Measurements from ENCODE around the gene KCNIP1. TPM values are rescaled to one million over a fixed set of nuclear protein-coding genes. Genes with fewer than 3 reads are reported as not detected.

KCNIP1 gene
- total RNA-seq, 1 donor from 2014 or later, result 5.3 TPM

DNA sequence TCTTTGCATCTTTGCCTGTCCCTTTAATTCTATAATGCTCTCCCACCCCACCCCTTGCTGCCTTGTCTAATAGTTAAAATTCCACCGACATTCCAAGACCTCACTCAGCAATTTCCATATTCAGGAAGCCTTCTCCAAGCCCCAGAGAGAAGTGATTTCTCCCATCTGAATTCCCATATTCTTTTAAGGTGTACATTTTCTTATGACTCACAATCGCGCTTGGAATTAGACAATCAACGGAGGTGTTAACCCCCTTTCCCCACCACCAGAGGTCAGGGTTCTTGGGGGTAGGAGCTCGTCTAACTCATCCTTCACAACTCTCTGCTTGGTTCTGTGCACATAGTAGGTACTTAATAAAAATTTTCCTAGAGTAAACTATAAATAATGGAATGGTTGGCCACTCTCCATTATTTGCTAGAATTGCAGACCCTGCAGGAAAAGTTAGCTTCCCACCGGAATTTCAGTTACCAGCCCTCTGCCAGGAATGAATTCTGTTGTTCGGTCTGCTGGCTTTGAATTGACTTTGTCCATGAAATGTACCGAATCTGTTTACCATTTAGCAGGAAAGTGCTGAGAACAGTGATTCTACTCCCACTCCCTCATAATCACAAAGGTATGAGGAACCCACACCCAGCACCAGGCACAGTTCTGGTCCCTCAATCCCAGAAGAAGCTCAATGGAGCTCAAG, 5.0 kb downstream of the KCNIP1 start:
- H3K36me3 Mint-ChIP-seq, result no peaks in the 10 kb centered on the region
- no peak for DNase-seq (ENCODE audit: extremely low spot score, unreplicated experiment)
- H3K27me3 Mint-ChIP-seq, result peaks cover 30% of the 10 kb centered on the region
- H3K9me3 Mint-ChIP-seq, result no peaks in the 10 kb centered on the region
- no peak overlapping the region for H3K27ac Mint-ChIP-seq
- H3K4me3 Mint-ChIP-seq, result no peak overlapping the region
- H3K4me1 Mint-ChIP-seq (ENCODE audit: unreplicated experiment), result peaks cover 13% of the 10 kb centered on the region
- TF ChIP-seq, protein P1, sequence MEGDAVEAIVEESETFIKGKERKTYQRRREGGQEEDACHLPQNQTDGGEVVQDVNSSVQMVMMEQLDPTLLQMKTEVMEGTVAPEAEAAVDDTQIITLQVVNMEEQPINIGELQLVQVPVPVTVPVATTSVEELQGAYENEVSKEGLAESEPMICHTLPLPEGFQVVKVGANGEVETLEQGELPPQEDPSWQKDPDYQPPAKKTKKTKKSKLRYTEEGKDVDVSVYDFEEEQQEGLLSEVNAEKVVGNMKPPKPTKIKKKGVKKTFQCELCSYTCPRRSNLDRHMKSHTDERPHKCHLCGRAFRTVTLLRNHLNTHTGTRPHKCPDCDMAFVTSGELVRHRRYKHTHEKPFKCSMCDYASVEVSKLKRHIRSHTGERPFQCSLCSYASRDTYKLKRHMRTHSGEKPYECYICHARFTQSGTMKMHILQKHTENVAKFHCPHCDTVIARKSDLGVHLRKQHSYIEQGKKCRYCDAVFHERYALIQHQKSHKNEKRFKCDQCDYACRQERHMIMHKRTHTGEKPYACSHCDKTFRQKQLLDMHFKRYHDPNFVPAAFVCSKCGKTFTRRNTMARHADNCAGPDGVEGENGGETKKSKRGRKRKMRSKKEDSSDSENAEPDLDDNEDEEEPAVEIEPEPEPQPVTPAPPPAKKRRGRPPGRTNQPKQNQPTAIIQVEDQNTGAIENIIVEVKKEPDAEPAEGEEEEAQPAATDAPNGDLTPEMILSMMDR (conservative IDR thresholded peaks at IDR 0.05), result peak; percentile 42

DNA sequence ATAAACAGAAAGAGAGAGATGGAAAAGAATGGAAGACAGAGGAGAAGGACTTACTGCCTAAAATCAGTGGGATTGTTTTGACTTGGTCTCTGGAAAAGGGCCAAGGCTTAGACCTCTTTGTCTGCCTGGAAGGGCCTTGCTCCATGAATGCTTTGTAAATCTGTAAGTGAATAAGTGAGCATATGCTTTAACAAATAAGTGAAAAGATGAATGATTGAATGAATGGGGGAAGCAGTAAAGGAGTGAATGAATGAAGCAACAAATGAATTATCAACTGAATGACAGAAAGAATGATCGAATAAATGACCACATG, 5.5 kb downstream of the KCNIP1 start:
- Mint-ChIP-seq H3K4me1 (ENCODE audit: unreplicated experiment) (peaks cover 13% of the 10 kb centered on the region), H3K27me3 (peaks cover 29% of the 10 kb centered on the region), H3K9me3 (no peaks in the 10 kb centered on the region), H3K27ac (no peak overlapping the region), H3K4me3 (no peak overlapping the region), H3K36me3 (no peaks in the 10 kb centered on the region)
- TF ChIP-seq, protein P1 (conservative IDR thresholded peaks at IDR 0.05), result no peak
- DNase-seq (ENCODE audit: extremely low spot score, unreplicated experiment), result no peak

DNA sequence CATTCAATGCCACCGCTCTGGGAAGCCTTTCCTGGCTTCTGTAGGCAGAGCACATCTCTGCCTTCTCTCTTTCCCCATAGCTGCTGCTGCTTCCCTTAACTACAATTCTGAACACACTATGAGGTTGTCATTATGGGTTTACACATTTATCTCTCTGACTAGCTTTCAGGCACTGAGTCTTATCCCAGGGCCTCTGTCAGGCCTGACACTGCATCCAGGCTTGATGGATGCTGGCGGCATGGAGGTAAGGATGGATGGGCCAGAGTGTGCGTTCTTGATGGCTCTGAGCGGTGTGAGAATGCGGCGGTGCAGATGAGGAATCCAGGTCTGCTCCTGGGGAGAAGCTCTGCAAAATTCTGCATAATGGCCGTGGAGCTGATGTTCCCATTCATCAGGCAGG, 6.3 kb downstream of the KCNIP1 start:
- no peak overlapping the region for H3K27ac Mint-ChIP-seq
- no peaks in the 10 kb centered on the region for H3K9me3 Mint-ChIP-seq
- DNase-seq (ENCODE audit: extremely low spot score, unreplicated experiment), result no peak
- peaks cover 12% of the 10 kb centered on the region for H3K4me1 Mint-ChIP-seq (ENCODE audit: unreplicated experiment)
- peaks cover 21% of the 10 kb centered on the region for H3K27me3 Mint-ChIP-seq
- no peaks in the 10 kb centered on the region for H3K36me3 Mint-ChIP-seq
- no peak overlapping the region for H3K4me3 Mint-ChIP-seq
- TF ChIP-seq, protein P1 (conservative IDR thresholded peaks at IDR 0.05), result no peak

DNA sequence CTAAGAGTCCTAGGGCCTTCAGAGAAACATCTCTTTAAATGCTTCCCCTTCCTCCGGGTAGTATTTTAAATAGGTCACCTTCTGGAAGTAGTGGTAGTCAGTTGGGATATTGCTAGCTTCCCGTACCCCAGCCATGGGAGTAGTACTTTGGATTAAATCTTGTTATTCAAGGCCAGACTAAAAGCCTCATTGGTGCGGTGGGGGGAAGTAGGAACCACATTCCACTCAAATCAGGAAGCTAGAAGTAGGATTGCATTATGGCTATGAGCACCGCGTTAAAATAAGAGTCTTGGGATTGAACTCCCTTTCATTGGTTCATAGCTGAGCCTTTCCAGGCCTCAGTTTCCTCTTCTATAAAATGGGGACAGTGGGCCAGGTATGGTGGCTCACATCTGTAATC, 6.7 kb downstream of the KCNIP1 start:
- H3K27ac Mint-ChIP-seq, result no peak overlapping the region
- no peaks in the 10 kb centered on the region for H3K36me3 Mint-ChIP-seq
- TF ChIP-seq, protein P1 (conservative IDR thresholded peaks at IDR 0.05), result no peak
- H3K9me3 Mint-ChIP-seq, result no peaks in the 10 kb centered on the region
- no peak for DNase-seq (ENCODE audit: extremely low spot score, unreplicated experiment)
- no peak overlapping the region for H3K4me3 Mint-ChIP-seq
- peaks cover 7% of the 10 kb centered on the region for H3K4me1 Mint-ChIP-seq (ENCODE audit: unreplicated experiment)
- peaks cover 17% of the 10 kb centered on the region for H3K27me3 Mint-ChIP-seq

DNA sequence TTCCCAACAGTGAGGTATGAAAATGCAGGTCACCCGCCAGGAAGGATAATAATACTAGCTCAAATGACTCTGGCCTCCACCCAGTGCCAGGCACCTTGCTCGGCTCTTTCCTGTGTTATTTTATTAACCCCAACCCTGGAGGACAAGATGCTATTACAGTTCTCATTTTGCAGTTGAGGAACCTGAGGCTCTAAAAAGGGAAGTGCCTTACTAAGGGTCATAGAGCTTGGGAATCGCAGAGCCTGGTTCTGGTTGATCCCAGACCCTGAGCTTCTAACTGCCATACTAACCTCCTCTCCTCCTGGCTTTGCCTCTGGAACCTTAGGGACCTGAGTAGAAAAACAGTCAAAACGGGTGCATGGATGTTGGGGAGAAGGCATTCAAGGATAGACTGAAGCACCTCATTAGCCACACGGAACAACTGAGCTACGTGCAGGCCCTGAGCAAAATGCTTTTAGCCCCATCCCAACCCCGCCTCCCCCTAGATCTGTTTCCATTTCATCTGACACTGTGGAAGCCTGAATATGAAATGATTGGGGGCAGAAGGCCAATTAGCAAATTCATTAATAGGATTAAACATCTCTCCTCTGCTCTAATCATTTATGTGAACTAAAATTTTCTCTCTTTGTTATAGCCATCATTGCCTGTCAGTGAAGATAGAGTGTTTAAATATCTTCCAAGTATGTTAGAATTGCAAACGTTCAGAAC, 7.9 kb downstream of the KCNIP1 start:
- no peaks in the 10 kb centered on the region for H3K9me3 Mint-ChIP-seq
- TF ChIP-seq, protein P1 (conservative IDR thresholded peaks at IDR 0.05), result no peak
- H3K27ac Mint-ChIP-seq, result no peak overlapping the region
- H3K4me1 Mint-ChIP-seq (ENCODE audit: unreplicated experiment), result peaks cover 4% of the 10 kb centered on the region
- DNase-seq (ENCODE audit: extremely low spot score, unreplicated experiment), result no peak
- peaks cover 9% of the 10 kb centered on the region for H3K27me3 Mint-ChIP-seq
- H3K36me3 Mint-ChIP-seq, result no peaks in the 10 kb centered on the region
- H3K4me3 Mint-ChIP-seq, result no peak overlapping the region

Measured in type B pancreatic cell (in vitro differentiated cells).